GM23338 (cell line): ENCODE results near the gene MAPK14. TPM values are rescaled to one million over a fixed set of nuclear protein-coding genes. Genes with fewer than 3 reads are reported as not detected.

Source experiments
- ATAC-seq: fragments of 200-7000 bp; cut with Tn5 transposase; 3 replicates; pipeline ENCODE4 v1.9.1; 2020
- DNase-seq: peaks from one replicate; pipeline ENCODE4 v3.0.0-alpha.2; 2015; ENCODE audit warnings: low spot score
- H2AFZ ChIP-seq: fragments of 200-600 bp; sonication (generic); 2 replicates; pipeline ENCODE4 v1.8.0; 2016; ENCODE audit warnings: antibody characterized with exemption, mild to moderate bottlenecking, moderate library complexity
- H3F3A ChIP-seq: fragments of 200-600 bp; sonication (generic); replicated peaks from 2 replicates; pipeline ENCODE4 v1.8.0; 2017; ENCODE audit warnings: antibody characterized with exemption, mixed run types, low read depth
- H3K27ac ChIP-seq: fragments of 200-600 bp; sonication (generic); 2 replicates; pipeline ENCODE4 v1.6.1; 2016; ENCODE audit warnings: low read depth
- H3K27me3 ChIP-seq: fragments of 200-600 bp; sonication (generic); 2 replicates; pipeline ENCODE4 v1.8.0; 2016; ENCODE audit warnings: mild to moderate bottlenecking, mixed run types, moderate library complexity; ENCODE audit not compliant: insufficient read depth
- H3K36me3 ChIP-seq: fragments of 200-600 bp; sonication (generic); 2 replicates; pipeline ENCODE4 v1.8.0; 2016; ENCODE audit warnings: mild to moderate bottlenecking; ENCODE audit not compliant: insufficient read depth
- H3K4me1 ChIP-seq: fragments of 200-600 bp; sonication (generic); 2 replicates; pipeline ENCODE4 v1.8.0; 2016; ENCODE audit warnings: mild to moderate bottlenecking, moderate library complexity; ENCODE audit not compliant: insufficient read depth
- H3K4me2 ChIP-seq: fragments of 200-600 bp; sonication (generic); 2 replicates; pipeline ENCODE4 v1.7.1; 2017; ENCODE audit warnings: mixed run types
- H3K4me3 ChIP-seq: fragments of 200-600 bp; sonication (generic); 2 replicates; pipeline ENCODE4 v1.6.1; 2016; ENCODE audit warnings: mixed run types
- H3K79me2 ChIP-seq: fragments of 200-600 bp; sonication (generic); replicated peaks from 2 replicates; pipeline ENCODE4 v1.8.0; 2017; ENCODE audit warnings: mild to moderate bottlenecking; ENCODE audit not compliant: insufficient read depth
- H3K9me2 ChIP-seq: fragments of 200-600 bp; sonication (generic); 2 replicates; pipeline ENCODE4 v1.8.0; 2017; ENCODE audit not compliant: insufficient read depth
- H4K20me1 ChIP-seq: fragments of 200-600 bp; sonication (generic); replicated peaks from 2 replicates; pipeline ENCODE4 v1.8.0; 2017; ENCODE audit warnings: mild to moderate bottlenecking; ENCODE audit not compliant: insufficient read depth
- H3K27ac Mint-ChIP-seq: 2 replicates; pipeline ENCODE4 v1.8.0; 2020; ENCODE audit warnings: inconsistent platforms, mild to moderate bottlenecking, moderate library complexity, mixed read lengths
- H3K27me3 Mint-ChIP-seq: 3 replicates; pipeline ENCODE4 v1.8.0; 2022; ENCODE audit warnings: low read depth, mild to moderate bottlenecking, moderate library complexity, mixed read lengths, inconsistent platforms; ENCODE audit not compliant: insufficient read depth, poor library complexity
- H3K36me3 Mint-ChIP-seq: 3 replicates; pipeline ENCODE4 v1.8.0; 2021; ENCODE audit warnings: low read depth, mild to moderate bottlenecking, inconsistent platforms, moderate library complexity, mixed read lengths
- H3K4me1 Mint-ChIP-seq: 3 replicates; pipeline ENCODE4 v1.8.0; 2020; ENCODE audit warnings: mild to moderate bottlenecking, inconsistent platforms, mixed read lengths
- H3K4me3 Mint-ChIP-seq: 3 replicates; pipeline ENCODE4 v1.8.0; 2021; ENCODE audit warnings: moderate library complexity, mild to moderate bottlenecking, inconsistent platforms, mixed read lengths
- H3K9me3 Mint-ChIP-seq: 3 replicates; pipeline ENCODE4 v1.8.0; 2020; ENCODE audit warnings: moderate library complexity, mild to moderate bottlenecking, inconsistent platforms, mixed read lengths
- CREB1 ChIP-seq: fragments of 250-450 bp; sonication (Bioruptor Pico); IDR thresholded peaks from 2 replicates; pipeline ENCODE4 v1.5.0; 2020; ENCODE audit warnings: low read depth, mild to moderate bottlenecking, moderate library complexity
- EZH2 ChIP-seq: fragments of 200-600 bp; sonication (generic); IDR thresholded peaks from one replicate; pipeline ENCODE4 v1.8.0; 2017; ENCODE audit warnings: antibody characterized with exemption, mild to moderate bottlenecking, low read depth; ENCODE audit not compliant: unreplicated experiment
- EZH2phosphoT487 ChIP-seq: fragments of 200-600 bp; sonication (generic); IDR thresholded peaks from one replicate; pipeline ENCODE4 v1.8.1; 2018; ENCODE audit warnings: antibody characterized with exemption; ENCODE audit not compliant: unreplicated experiment
- JUNB ChIP-seq: IDR thresholded peaks from one replicate; pipeline ENCODE4 v1.6.1; 2016; ENCODE audit warnings: antibody characterized with exemption; ENCODE audit not compliant: unreplicated experiment
- NANOG ChIP-seq: IDR thresholded peaks from 2 replicates; pipeline ENCODE4 v1.6.1; 2016; ENCODE audit warnings: antibody characterized with exemption, borderline replicate concordance
- polyA plus RNA-seq: library from polyadenylated mRNA; unstranded; fragments of >200 nt; fragmentation: Nextera tagmentation; extraction: Ambion mirVana; gene quantifications from 2 replicates; pipeline ENCODE4 v1.2.1, GENCODE V29; 2016
- total RNA-seq: library from RNA; depleted of rRNA; stranded (reverse); fragments of >200 nt; shearing (Covaris generic); gene quantifications from 2 replicates; pipeline ENCODE4 v1.2.3, GENCODE V29; 2014
- TF ChIP-seq, protein P1 (sequence below): fragments of 250-450 bp; sonication (Bioruptor Pico); IDR thresholded peaks from 2 replicates; pipeline ENCODE4 v1.5.0; 2020; ENCODE audit warnings: mild to moderate bottlenecking, moderate library complexity
- TF ChIP-seq, protein P2 (sequence below): IDR thresholded peaks from one replicate; pipeline ENCODE4 v1.6.1; 2018; ENCODE audit warnings: antibody characterized with exemption; ENCODE audit not compliant: unreplicated experiment
- TF ChIP-seq, protein P3 (sequence below): IDR thresholded peaks from 2 replicates; pipeline ENCODE4 v1.6.1; 2016; ENCODE audit warnings: antibody characterized with exemption

MAPK14 gene
- total and polyA plus RNA-seq, 2 experiments from 2014 or later: 8.8 to 44.5 TPM

DNA sequence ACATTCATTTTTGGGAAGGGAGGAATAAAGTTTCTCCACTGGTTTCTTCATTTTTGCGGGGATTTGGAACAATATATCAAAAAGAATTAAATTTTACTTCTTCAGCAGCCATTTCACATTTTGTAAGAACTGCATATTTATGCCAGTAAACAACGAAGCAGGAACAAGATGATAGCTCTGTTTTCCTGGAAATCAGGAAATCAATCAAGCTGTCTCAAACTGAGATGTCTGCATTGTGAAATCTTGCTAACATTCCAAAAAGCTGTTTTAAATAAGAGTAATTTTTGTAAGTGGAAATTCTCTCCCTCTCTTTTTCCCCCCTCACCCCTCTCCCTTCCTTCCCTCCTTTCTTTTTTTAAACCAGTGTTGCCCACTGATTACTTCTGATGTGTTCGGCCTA is 122.7 kb downstream of the MAPK14 start (continued):
- TF ChIP-seq, protein P1, sequence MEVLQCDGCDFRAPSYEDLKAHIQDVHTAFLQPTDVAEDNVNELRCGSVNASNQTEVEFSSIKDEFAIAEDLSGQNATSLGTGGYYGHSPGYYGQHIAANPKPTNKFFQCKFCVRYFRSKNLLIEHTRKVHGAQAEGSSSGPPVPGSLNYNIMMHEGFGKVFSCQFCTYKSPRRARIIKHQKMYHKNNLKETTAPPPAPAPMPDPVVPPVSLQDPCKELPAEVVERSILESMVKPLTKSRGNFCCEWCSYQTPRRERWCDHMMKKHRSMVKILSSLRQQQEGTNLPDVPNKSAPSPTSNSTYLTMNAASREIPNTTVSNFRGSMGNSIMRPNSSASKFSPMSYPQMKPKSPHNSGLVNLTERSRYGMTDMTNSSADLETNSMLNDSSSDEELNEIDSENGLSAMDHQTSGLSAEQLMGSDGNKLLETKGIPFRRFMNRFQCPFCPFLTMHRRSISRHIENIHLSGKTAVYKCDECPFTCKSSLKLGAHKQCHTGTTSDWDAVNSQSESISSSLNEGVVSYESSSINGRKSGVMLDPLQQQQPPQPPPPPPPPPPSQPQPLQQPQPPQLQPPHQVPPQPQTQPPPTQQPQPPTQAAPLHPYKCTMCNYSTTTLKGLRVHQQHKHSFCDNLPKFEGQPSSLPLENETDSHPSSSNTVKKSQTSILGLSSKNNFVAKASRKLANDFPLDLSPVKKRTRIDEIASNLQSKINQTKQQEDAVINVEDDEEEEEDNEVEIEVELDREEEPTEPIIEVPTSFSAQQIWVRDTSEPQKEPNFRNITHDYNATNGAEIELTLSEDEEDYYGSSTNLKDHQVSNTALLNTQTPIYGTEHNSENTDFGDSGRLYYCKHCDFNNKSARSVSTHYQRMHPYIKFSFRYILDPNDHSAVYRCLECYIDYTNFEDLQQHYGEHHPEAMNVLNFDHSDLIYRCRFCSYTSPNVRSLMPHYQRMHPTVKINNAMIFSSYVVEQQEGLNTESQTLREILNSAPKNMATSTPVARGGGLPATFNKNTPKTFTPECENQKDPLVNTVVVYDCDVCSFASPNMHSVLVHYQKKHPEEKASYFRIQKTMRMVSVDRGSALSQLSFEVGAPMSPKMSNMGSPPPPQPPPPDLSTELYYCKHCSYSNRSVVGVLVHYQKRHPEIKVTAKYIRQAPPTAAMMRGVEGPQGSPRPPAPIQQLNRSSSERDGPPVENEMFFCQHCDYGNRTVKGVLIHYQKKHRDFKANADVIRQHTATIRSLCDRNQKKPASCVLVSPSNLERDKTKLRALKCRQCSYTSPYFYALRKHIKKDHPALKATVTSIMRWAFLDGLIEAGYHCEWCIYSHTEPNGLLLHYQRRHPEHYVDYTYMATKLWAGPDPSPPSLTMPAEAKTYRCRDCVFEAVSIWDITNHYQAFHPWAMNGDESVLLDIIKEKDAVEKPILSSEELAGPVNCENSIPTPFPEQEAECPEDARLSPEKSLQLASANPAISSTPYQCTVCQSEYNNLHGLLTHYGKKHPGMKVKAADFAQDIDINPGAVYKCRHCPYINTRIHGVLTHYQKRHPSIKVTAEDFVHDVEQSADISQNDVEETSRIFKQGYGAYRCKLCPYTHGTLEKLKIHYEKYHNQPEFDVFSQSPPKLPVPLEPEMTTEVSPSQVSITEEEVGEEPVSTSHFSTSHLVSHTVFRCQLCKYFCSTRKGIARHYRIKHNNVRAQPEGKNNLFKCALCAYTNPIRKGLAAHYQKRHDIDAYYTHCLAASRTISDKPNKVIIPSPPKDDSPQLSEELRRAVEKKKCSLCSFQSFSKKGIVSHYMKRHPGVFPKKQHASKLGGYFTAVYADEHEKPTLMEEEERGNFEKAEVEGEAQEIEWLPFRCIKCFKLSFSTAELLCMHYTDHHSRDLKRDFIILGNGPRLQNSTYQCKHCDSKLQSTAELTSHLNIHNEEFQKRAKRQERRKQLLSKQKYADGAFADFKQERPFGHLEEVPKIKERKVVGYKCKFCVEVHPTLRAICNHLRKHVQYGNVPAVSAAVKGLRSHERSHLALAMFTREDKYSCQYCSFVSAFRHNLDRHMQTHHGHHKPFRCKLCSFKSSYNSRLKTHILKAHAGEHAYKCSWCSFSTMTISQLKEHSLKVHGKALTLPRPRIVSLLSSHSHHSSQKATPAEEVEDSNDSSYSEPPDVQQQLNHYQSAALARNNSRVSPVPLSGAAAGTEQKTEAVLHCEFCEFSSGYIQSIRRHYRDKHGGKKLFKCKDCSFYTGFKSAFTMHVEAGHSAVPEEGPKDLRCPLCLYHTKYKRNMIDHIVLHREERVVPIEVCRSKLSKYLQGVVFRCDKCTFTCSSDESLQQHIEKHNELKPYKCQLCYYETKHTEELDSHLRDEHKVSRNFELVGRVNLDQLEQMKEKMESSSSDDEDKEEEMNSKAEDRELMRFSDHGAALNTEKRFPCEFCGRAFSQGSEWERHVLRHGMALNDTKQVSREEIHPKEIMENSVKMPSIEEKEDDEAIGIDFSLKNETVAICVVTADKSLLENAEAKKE (CRISPR knock-in tag): no peak
- TF ChIP-seq NANOG (no peak), EZH2phosphoT487 (no peak), EZH2 (no peak), JUNB (no peak)
- TF ChIP-seq, protein P2, sequence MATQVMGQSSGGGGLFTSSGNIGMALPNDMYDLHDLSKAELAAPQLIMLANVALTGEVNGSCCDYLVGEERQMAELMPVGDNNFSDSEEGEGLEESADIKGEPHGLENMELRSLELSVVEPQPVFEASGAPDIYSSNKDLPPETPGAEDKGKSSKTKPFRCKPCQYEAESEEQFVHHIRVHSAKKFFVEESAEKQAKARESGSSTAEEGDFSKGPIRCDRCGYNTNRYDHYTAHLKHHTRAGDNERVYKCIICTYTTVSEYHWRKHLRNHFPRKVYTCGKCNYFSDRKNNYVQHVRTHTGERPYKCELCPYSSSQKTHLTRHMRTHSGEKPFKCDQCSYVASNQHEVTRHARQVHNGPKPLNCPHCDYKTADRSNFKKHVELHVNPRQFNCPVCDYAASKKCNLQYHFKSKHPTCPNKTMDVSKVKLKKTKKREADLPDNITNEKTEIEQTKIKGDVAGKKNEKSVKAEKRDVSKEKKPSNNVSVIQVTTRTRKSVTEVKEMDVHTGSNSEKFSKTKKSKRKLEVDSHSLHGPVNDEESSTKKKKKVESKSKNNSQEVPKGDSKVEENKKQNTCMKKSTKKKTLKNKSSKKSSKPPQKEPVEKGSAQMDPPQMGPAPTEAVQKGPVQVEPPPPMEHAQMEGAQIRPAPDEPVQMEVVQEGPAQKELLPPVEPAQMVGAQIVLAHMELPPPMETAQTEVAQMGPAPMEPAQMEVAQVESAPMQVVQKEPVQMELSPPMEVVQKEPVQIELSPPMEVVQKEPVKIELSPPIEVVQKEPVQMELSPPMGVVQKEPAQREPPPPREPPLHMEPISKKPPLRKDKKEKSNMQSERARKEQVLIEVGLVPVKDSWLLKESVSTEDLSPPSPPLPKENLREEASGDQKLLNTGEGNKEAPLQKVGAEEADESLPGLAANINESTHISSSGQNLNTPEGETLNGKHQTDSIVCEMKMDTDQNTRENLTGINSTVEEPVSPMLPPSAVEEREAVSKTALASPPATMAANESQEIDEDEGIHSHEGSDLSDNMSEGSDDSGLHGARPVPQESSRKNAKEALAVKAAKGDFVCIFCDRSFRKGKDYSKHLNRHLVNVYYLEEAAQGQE: no peak

GRCh38 chr6:36154286-36154685 is 126.7 kb downstream of the MAPK14 start:
- no peaks in the 10 kb centered on the region for H3K27me3 Mint-ChIP-seq
- H3K4me2 ChIP-seq: no peak overlapping the region
- H3K4me3 Mint-ChIP-seq: no peak overlapping the region
- H3K4me1 ChIP-seq: no peaks in the 10 kb centered on the region
- H3K4me1 Mint-ChIP-seq: no peaks in the 10 kb centered on the region
- no peak overlapping the region for H3K27ac Mint-ChIP-seq
- H3K4me3 ChIP-seq: no peak overlapping the region
- no peaks in the 10 kb centered on the region for H3K36me3 ChIP-seq
- DNase-seq: no peak
- no peaks in the 10 kb centered on the region for H3K79me2 ChIP-seq
- H3K9me3 Mint-ChIP-seq: peaks cover 14% of the 10 kb centered on the region; the same call in 2 of the 3 replicates
- no peak overlapping the region for H2AFZ ChIP-seq
- H3K9me2 ChIP-seq: no peaks in the 10 kb centered on the region
- no peaks in the 10 kb centered on the region for H3F3A ChIP-seq
- no peak overlapping the region for H3K27ac ChIP-seq
- ATAC-seq: no peak
- no peaks in the 10 kb centered on the region for H3K27me3 ChIP-seq
- peaks cover 2% of the 10 kb centered on the region; the same call in 1 of the 3 replicates for H3K36me3 Mint-ChIP-seq
- no peaks in the 10 kb centered on the region for H4K20me1 ChIP-seq
- TF ChIP-seq, protein P3, sequence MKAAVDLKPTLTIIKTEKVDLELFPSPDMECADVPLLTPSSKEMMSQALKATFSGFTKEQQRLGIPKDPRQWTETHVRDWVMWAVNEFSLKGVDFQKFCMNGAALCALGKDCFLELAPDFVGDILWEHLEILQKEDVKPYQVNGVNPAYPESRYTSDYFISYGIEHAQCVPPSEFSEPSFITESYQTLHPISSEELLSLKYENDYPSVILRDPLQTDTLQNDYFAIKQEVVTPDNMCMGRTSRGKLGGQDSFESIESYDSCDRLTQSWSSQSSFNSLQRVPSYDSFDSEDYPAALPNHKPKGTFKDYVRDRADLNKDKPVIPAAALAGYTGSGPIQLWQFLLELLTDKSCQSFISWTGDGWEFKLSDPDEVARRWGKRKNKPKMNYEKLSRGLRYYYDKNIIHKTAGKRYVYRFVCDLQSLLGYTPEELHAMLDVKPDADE: no peak
- TF ChIP-seq CREB1: no peak
